C4-2B (cell line): ENCODE data around the gene KRTAP12-3.

ENCODE experiments used
- CTCF ChIP-seq: fragments of 450-650 bp; conservative IDR thresholded peaks from 2 replicates; pipeline ENCODE4 v1.5.1; 2017; ENCODE audit warnings: mild to moderate bottlenecking
- ZFX ChIP-seq: fragments of 450-650 bp; IDR thresholded peaks from 2 replicates; pipeline ENCODE4 v1.6.1; 2017

DNA sequence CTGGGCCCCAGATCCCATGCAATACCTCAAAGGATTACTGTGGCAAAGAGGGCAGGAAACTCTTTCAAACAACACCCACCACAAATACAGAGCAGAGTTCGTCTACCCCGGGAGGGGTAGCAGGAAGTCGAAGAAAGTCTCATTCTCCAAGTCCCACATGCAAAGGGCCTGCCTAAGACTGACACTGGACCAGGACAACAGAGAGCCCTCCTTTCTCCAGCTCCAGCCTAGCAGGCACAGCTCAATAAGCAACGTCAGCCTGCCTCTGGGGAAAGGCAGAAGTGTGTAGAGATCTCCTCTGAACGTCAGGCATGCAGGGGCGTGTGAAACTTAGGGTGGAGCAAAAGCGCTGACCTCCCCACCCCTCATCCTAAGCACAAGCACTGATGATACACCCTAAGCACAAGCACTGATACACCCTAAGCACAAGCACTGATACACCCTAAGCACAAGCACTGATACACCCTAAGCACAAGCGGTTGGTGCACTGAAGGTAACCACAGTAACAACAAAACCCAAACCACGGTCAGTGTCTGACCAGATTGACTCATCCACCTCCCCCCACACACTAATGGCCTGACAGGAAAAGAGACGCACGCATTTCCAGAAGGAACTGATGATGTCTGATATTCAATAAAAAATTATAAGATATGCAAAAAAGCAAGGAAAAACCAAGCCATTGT, 1.3 kb downstream of the KRTAP12-3 start:
- no peak for TF ChIP-seq CTCF
- TF ChIP-seq ZFX = no peak
